Adrenal gland (tissue), 5 donors: ENCODE measurements around the gene SF3A1.

Source experiments
- CTCF ChIP-seq, 6 experiments: fragments of 450-650 bp in 4 of 6; fragments of 200-600 bp in 2 of 6; sonication (generic) in 1 of 6; IDR thresholded peaks; 1 replicate in 5 of 6; 2 replicates in 1 of 6; pipeline versions ENCODE4 v1.5.1 to v1.8.0; 2016 to 2021; ENCODE audit warnings: antibody characterized with exemption in 6 of 6, mild to moderate bottlenecking in 2 of 6, moderate library complexity in 1 of 6
- POLR2A ChIP-seq, 2 donors: fragments of 450-650 bp; IDR thresholded peaks; one replicate each; pipeline ENCODE4 v1.6.1; 2017; ENCODE audit warnings: antibody characterized with exemption in 2 of 2, mild to moderate bottlenecking in 2 of 2, moderate library complexity in 1 of 2
- donor health status: DM: no; HTN: no; CAD: no.

- no peak for TF ChIP-seq CTCF (IDR thresholded peaks at IDR 0.05)
- no peak for TF ChIP-seq POLR2A (IDR thresholded peaks at IDR 0.05)
These were observed 63.7 kb downstream of the SF3A1 start for GRCh38 chr22:30293026-30293425.
